OCI-LY3 (cell line): ENCODE measurements around the gene MAGEB17.
"Not testable (repeated sequence)": the region's sequence is repeated elsewhere in the genome, so short reads cannot be mapped to it uniquely, and the experiment has no call there.

Source experiments
- H2AFZ ChIP-seq: fragments of 200-600, 300-600 bp; shearing (Covaris generic); 2 replicates; pipeline ENCODE4 v1.6.0; 2014; ENCODE audit warnings: antibody characterized with exemption, low read depth, low read length
- H3K27ac ChIP-seq: fragments of 200-600, 300-600 bp; sonication (generic); 2 replicates; pipeline ENCODE4 v1.5.1; 2014; ENCODE audit warnings: mild to moderate bottlenecking, low read length, moderate library complexity, mixed read lengths
- H3K27me3 ChIP-seq: fragments of 200-600, 300-600 bp; sonication (generic); 2 replicates; pipeline ENCODE4 v1.6.1; 2014; ENCODE audit warnings: low read depth, low read length, mixed read lengths
- H3K36me3 ChIP-seq: fragments of 200-600, 300-600 bp; sonication (generic); replicated peaks from 2 replicates; pipeline ENCODE3; 2014; ENCODE audit warnings: low read depth, low read length, mixed read lengths
- H3K4me1 ChIP-seq: fragments of 300-600, 200-600 bp; sonication (generic); 2 replicates; pipeline ENCODE4 v1.6.1; 2014; ENCODE audit warnings: low read length, mixed read lengths
- H3K4me2 ChIP-seq: fragments of 200-600, 300-600 bp; sonication (generic); 2 replicates; pipeline ENCODE4 v1.6.1; 2014; ENCODE audit warnings: low read length, mixed read lengths
- H3K4me3 ChIP-seq: fragments of 300-600, 200-600 bp; sonication (generic); 2 replicates; pipeline ENCODE4 v1.5.1; 2014; ENCODE audit warnings: antibody characterized with exemption, mild to moderate bottlenecking, low read length, moderate library complexity
- H3K79me2 ChIP-seq: fragments of 300-600, 200-600 bp; shearing (Covaris generic); 2 replicates; pipeline ENCODE4 v1.6.1; 2014; ENCODE audit warnings: mild to moderate bottlenecking, low read length, mixed read lengths
- H3K9ac ChIP-seq: fragments of 300-600, 200-600 bp; shearing (Covaris generic); 2 replicates; pipeline ENCODE4 v1.6.0; 2014; ENCODE audit warnings: mild to moderate bottlenecking, low read length, moderate library complexity
- H3K9me3 ChIP-seq: fragments of 200-600, 300-600 bp; shearing (Covaris generic); 2 replicates; pipeline ENCODE4 v1.6.1; 2014; ENCODE audit warnings: low read length, mixed read lengths; ENCODE audit not compliant: insufficient read depth
- H4K20me1 ChIP-seq: fragments of 200-600, 300-600 bp; sonication (generic); 2 replicates; pipeline ENCODE4 v1.6.1; 2016; ENCODE audit warnings: low read length, mixed read lengths; ENCODE audit not compliant: insufficient read depth
- CTCF ChIP-seq: fragments of 200-600, 300-600 bp; sonication (generic); IDR thresholded peaks from 2 replicates; pipeline ENCODE4 v1.5.1; 2014; ENCODE audit warnings: antibody characterized with exemption, low read length, low read depth
- EZH2phosphoT487 ChIP-seq: fragments of 200-600 bp; shearing (Covaris generic); IDR thresholded peaks from 2 replicates; pipeline ENCODE4 v1.6.1; 2018; ENCODE audit warnings: antibody characterized with exemption, mixed run types, low read depth

MAGEB17 gene

GRCh38 chrX:16156692-16157331, 10.5 kb upstream of the MAGEB17 start:
- Histone ChIP-seq H3K4me2 (no peak overlapping the region), H3K27me3 (no peaks in the 10 kb centered on the region), H3K36me3 (no peaks in the 10 kb centered on the region), H3K9ac (no peak overlapping the region), H3K9me3 (no peaks in the 10 kb centered on the region), H4K20me1 (no peaks in the 10 kb centered on the region), H2AFZ (no peak overlapping the region), H3K4me1 (no peaks in the 10 kb centered on the region), H3K27ac (no peak overlapping the region), H3K79me2 (no peaks in the 10 kb centered on the region), H3K4me3 (no peak overlapping the region)
- TF ChIP-seq CTCF = no peak
- TF ChIP-seq EZH2phosphoT487 = no peak

- Histone ChIP-seq H3K36me3 (no peaks in the 10 kb centered on the region), H2AFZ (no peak overlapping the region), H3K4me1 (no peaks in the 10 kb centered on the region), H4K20me1 (no peaks in the 10 kb centered on the region), H3K9me3 (no peaks in the 10 kb centered on the region), H3K27me3 (no peaks in the 10 kb centered on the region), H3K9ac (no peak overlapping the region), H3K79me2 (no peaks in the 10 kb centered on the region), H3K4me3 (no peak overlapping the region), H3K27ac (no peak overlapping the region), H3K4me2 (no peak overlapping the region)
- TF ChIP-seq EZH2phosphoT487 (no peak), CTCF (no peak)
Measured at GRCh38 chrX:16160729-16161128, 6.6 kb upstream of the MAGEB17 start.

- not testable (repeated sequence) for H3K4me2 ChIP-seq, H3K9me3 ChIP-seq, H3K9ac ChIP-seq, H3K4me1 ChIP-seq, H3K27ac ChIP-seq, H2AFZ ChIP-seq, H3K27me3 ChIP-seq, H3K79me2 ChIP-seq, H4K20me1 ChIP-seq, H3K4me3 ChIP-seq, H3K36me3 ChIP-seq
Measured at GRCh38 chrX:16161173-16161572, 6.1 kb upstream of the MAGEB17 start.

- H3K9ac ChIP-seq = no peak overlapping the region
- no peak overlapping the region for H3K4me3 ChIP-seq
- H2AFZ ChIP-seq = no peak overlapping the region
- no peaks in the 10 kb centered on the region for H3K4me1 ChIP-seq
- no peak overlapping the region for H3K4me2 ChIP-seq
- TF ChIP-seq EZH2phosphoT487 (no peak), CTCF (no peak)
- H3K36me3 ChIP-seq = no peaks in the 10 kb centered on the region
- no peaks in the 10 kb centered on the region for H4K20me1 ChIP-seq
- H3K27me3 ChIP-seq = no peaks in the 10 kb centered on the region
- no peaks in the 10 kb centered on the region for H3K9me3 ChIP-seq
- H3K79me2 ChIP-seq = no peaks in the 10 kb centered on the region
- no peak overlapping the region for H3K27ac ChIP-seq
Measured at GRCh38 chrX:16162391-16162790, 4.9 kb upstream of the MAGEB17 start.
